ENCODE data around the gene RGS10. TPM values are rescaled to one million over a fixed set of nuclear protein-coding genes. Genes with fewer than 3 reads are reported as not detected.

Gene RGS10
- total RNA-seq, 3 donors from 2014 or later, result 34.0 to 39.2 (median 36.4) TPM

GRCh38 chr10:119488675-119489074 is 53.8 kb downstream of the RGS10 start:
- Histone ChIP-seq H3K27me3 (no peaks in the 10 kb centered on the region), H3K27ac (no peak overlapping the region), H3K36me3 (no peaks in the 10 kb centered on the region), H3K9me3 (no peaks in the 10 kb centered on the region), H3K4me1 (peaks cover 0 to 6% of the 10 kb centered on the region in 2 donors), H3K4me3 (no peak overlapping the region)
- TF ChIP-seq CTCF (IDR thresholded peaks at IDR 0.05), result no peak
- no peak for TF ChIP-seq POLR2A (IDR thresholded peaks at IDR 0.05)
- no peak for TF ChIP-seq POLR2AphosphoS5 (IDR thresholded peaks at IDR 0.05)
- no peak for DNase-seq (ENCODE audit: low spot score in 2 of 2)
- intact Hi-C loops (cut with DNase I; ENCODE audit: low total_unique reads), result no loop called here

- H3K9me3 ChIP-seq, result no peaks in the 10 kb centered on the region
- no peak overlapping the region for H3K4me3 ChIP-seq
- TF ChIP-seq POLR2AphosphoS5 (IDR thresholded peaks at IDR 0.05) (no peak), CTCF (IDR thresholded peaks at IDR 0.05) (no peak), POLR2A (IDR thresholded peaks at IDR 0.05) (no peak)
- H3K27ac ChIP-seq, result no peak overlapping the region
- H3K36me3 ChIP-seq, result no peaks in the 10 kb centered on the region
- no peaks in the 10 kb centered on the region for H3K27me3 ChIP-seq
- intact Hi-C loops (cut with DNase I; ENCODE audit: low total_unique reads), result no loop called here
- no peak for DNase-seq (ENCODE audit: low spot score in 2 of 2)
- no peaks in the 10 kb centered on the region for H3K4me1 ChIP-seq
Measured at GRCh38 chr10:119483839-119484238, 58.7 kb downstream of the RGS10 start.

GRCh38 chr10:119483001-119483400 is 59.5 kb downstream of the RGS10 start:
- TF ChIP-seq POLR2AphosphoS5 (IDR thresholded peaks at IDR 0.05), result no peak
- no peak for TF ChIP-seq CTCF (IDR thresholded peaks at IDR 0.05)
- no peak for TF ChIP-seq POLR2A (IDR thresholded peaks at IDR 0.05)
- DNase-seq (ENCODE audit: low spot score in 2 of 2), result no peak
- Histone ChIP-seq H3K36me3 (no peaks in the 10 kb centered on the region), H3K4me1 (no peaks in the 10 kb centered on the region), H3K27ac (no peak overlapping the region), H3K4me3 (no peak overlapping the region), H3K9me3 (no peaks in the 10 kb centered on the region), H3K27me3 (no peaks in the 10 kb centered on the region)
- intact Hi-C loops (cut with DNase I; ENCODE audit: low total_unique reads), result no loop called here

- Histone ChIP-seq H3K4me3 (no peak overlapping the region), H3K9me3 (no peaks in the 10 kb centered on the region), H3K4me1 (no peaks in the 10 kb centered on the region), H3K27ac (no peak overlapping the region), H3K27me3 (no peaks in the 10 kb centered on the region), H3K36me3 (no peaks in the 10 kb centered on the region)
- TF ChIP-seq POLR2AphosphoS5 (IDR thresholded peaks at IDR 0.05) (no peak), CTCF (IDR thresholded peaks at IDR 0.05) (no peak), POLR2A (IDR thresholded peaks at IDR 0.05) (no peak)
- DNase-seq (ENCODE audit: low spot score in 2 of 2), result no peak
- intact Hi-C loops (cut with DNase I; ENCODE audit: low total_unique reads), result no loop called here
Measured at GRCh38 chr10:119481781-119482426, 60.6 kb downstream of the RGS10 start.

- Histone ChIP-seq H3K9me3 (no peaks in the 10 kb centered on the region), H3K27me3 (no peaks in the 10 kb centered on the region), H3K4me3 (no peak overlapping the region), H3K36me3 (no peaks in the 10 kb centered on the region), H3K27ac (no peak overlapping the region), H3K4me1 (no peaks in the 10 kb centered on the region)
- DNase-seq (ENCODE audit: low spot score in 2 of 2), result no peak
- intact Hi-C loops (cut with DNase I; ENCODE audit: low total_unique reads), result no loop called here
- no peak for TF ChIP-seq POLR2AphosphoS5 (IDR thresholded peaks at IDR 0.05)
- TF ChIP-seq POLR2A (IDR thresholded peaks at IDR 0.05), result no peak
- TF ChIP-seq CTCF (IDR thresholded peaks at IDR 0.05), result no peak
Measured at GRCh38 chr10:119480667-119481066, 61.9 kb downstream of the RGS10 start.

All from breast epithelium (tissue), 4 donors.